AG10803 (cell line): ENCODE results near the gene TFPT.

Experiments
- DNase-seq: peaks from one replicate; pipeline ENCODE4 v3.0.0; 2010; ENCODE audit warnings: low read depth
- H3K4me3 ChIP-seq: 2 replicates; pipeline ENCODE4 v1.5.1; 2011; ENCODE audit warnings: mild to moderate bottlenecking, low read length, control low read depth
- CTCF ChIP-seq: conservative IDR thresholded peaks from 2 replicates; pipeline ENCODE4 v1.5.1; 2011; ENCODE audit warnings: mild to moderate bottlenecking, low read length, control low read depth, inconsistent platforms

Gene TFPT

GRCh38 chr19:54148158-54148557 is 32.7 kb upstream of the TFPT start:
- DNase-seq = no peak
- H3K4me3 ChIP-seq = no peak overlapping the region
- no peak for TF ChIP-seq CTCF

GRCh38 chr19:54147676-54148075 is 32.2 kb upstream of the TFPT start:
- no peak overlapping the region for H3K4me3 ChIP-seq
- no peak for DNase-seq
- no peak for TF ChIP-seq CTCF

GRCh38 chr19:54145541-54146158 is 30.2 kb upstream of the TFPT start:
- no peak for TF ChIP-seq CTCF
- no peak overlapping the region for H3K4me3 ChIP-seq
- DNase-seq = no peak

- no peak for TF ChIP-seq CTCF
- no peak for DNase-seq
These were observed 26.8 kb upstream of the TFPT start for GRCh38 chr19:54142166-54142780.

GRCh38 chr19:54141356-54141755 is 25.9 kb upstream of the TFPT start:
- DNase-seq = peak; percentile 90
- TF ChIP-seq CTCF = no peak

More at GRCh38 chr19:54142166-54142780, 26.8 kb upstream of the TFPT start:
- no peak overlapping the region for H3K4me3 ChIP-seq

GRCh38 chr19:54138489-54139256 is 23.2 kb upstream of the TFPT start:
- H3K4me3 ChIP-seq = peak overlapping the region; percentile 75
- no peak for DNase-seq
- no peak for TF ChIP-seq CTCF

More at GRCh38 chr19:54141356-54141755, 25.9 kb upstream of the TFPT start:
- H3K4me3 ChIP-seq = peak overlapping the region; percentile 36
